PC-3 (cell line): ENCODE measurements around the gene HPSE2. TPM values are rescaled to one million over a fixed set of nuclear protein-coding genes. Genes with fewer than 3 reads are reported as not detected.
"Not testable (repeated sequence)": the region's sequence is repeated elsewhere in the genome, so short reads cannot be mapped to it uniquely, and the experiment has no call there.

Experiments used
- ATAC-seq: fragments of 200-7000 bp; cut with Tn5 transposase; 2 replicates; pipeline ENCODE4 v1.9.1; 2020; ENCODE audit warnings: mild to moderate bottlenecking, moderate library complexity
- BruUV-seq: library from RNA; stranded (reverse); fragments of 400-500 nt; replicated peaks from 2 replicates; lab custom pipeline; 2021; lab: Mats Ljungman, UMichigan
- CTCF ChIA-PET: fragments of 300-600 bp; sonication (Branson Sonifier 250); formaldehyde crosslinking; loops from one replicate; lab custom pipeline; 2022; ENCODE audit warnings: antibody characterized with exemption; lab: Charles Lee
- POLR2A ChIA-PET: fragments of 300-600 bp; sonication (Branson Sonifier 250); formaldehyde crosslinking; loops from one replicate; lab custom pipeline; 2022; ENCODE audit warnings: antibody characterized with exemption; ENCODE audit not compliant: unreplicated experiment; lab: Charles Lee
- DNase-seq: peaks from one replicate; pipeline ENCODE4 v3.0.0-alpha.2; 2015
- H2AFZ ChIP-seq: fragments of 300-600 bp; sonication (generic); 2 replicates; pipeline ENCODE4 v1.6.0; 2016; ENCODE audit warnings: antibody characterized with exemption, low read length
- H3F3A ChIP-seq: fragments of 300-600 bp; sonication (generic); one replicate; pipeline ENCODE4 v1.6.0; 2017; ENCODE audit warnings: antibody characterized with exemption, low read length, control low read depth, mild to moderate bottlenecking; ENCODE audit not compliant: unreplicated experiment
- H3K27ac ChIP-seq: fragments of 300-600 bp; sonication (generic); 2 replicates; pipeline ENCODE4 v1.5.1; 2016; ENCODE audit warnings: mild to moderate bottlenecking, low read length
- H3K27me3 ChIP-seq: fragments of 300-600 bp; sonication (generic); 2 replicates; pipeline ENCODE4 v1.6.1; 2016; ENCODE audit warnings: low read length, mixed read lengths
- H3K36me3 ChIP-seq: fragments of 300-600 bp; sonication (generic); 2 replicates; pipeline ENCODE4 v1.6.1; 2016; ENCODE audit warnings: low read depth, mixed run types, low read length, mixed read lengths
- H3K4me1 ChIP-seq: fragments of 300-600 bp; sonication (generic); 2 replicates; pipeline ENCODE4 v1.5.1; 2016; ENCODE audit warnings: low read length; ENCODE audit not compliant: insufficient read depth
- H3K4me2 ChIP-seq: fragments of 300-600 bp; sonication (generic); 2 replicates; pipeline ENCODE4 v1.6.0; 2016; ENCODE audit warnings: low read length
- H3K4me3 ChIP-seq: fragments of 300-600 bp; sonication (generic); 2 replicates; pipeline ENCODE4 v1.5.1; 2016; ENCODE audit warnings: mild to moderate bottlenecking, low read length, mixed read lengths
- H3K79me2 ChIP-seq: fragments of 300-600 bp; sonication (generic); 2 replicates; pipeline ENCODE4 v1.6.1; 2017; ENCODE audit warnings: low read length, mixed read lengths
- H3K9ac ChIP-seq: fragments of 300-600 bp; sonication (generic); 2 replicates; pipeline ENCODE4 v1.6.0; 2016; ENCODE audit warnings: mild to moderate bottlenecking, low read length
- H3K9me2 ChIP-seq: fragments of 300-600 bp; sonication (generic); replicated peaks from 2 replicates; pipeline ENCODE4 v1.6.1; 2016; ENCODE audit warnings: mixed run types, low read length, mixed read lengths
- H3K9me3 ChIP-seq: fragments of 300-600 bp; sonication (generic); 2 replicates; pipeline ENCODE4 v1.6.1; 2016; ENCODE audit warnings: low read length, mixed read lengths
- H4K20me1 ChIP-seq: fragments of 300-600 bp; sonication (generic); 2 replicates; pipeline ENCODE4 v1.6.1; 2016; ENCODE audit warnings: low read length, mixed read lengths
- CTCF ChIP-seq: fragments of 300-600 bp; sonication (generic); conservative IDR thresholded peaks from 2 replicates; pipeline ENCODE4 v1.5.1; 2017; ENCODE audit warnings: antibody characterized with exemption, low read depth, mild to moderate bottlenecking, low read length
- EZH2 ChIP-seq: fragments of 300-600 bp; sonication (generic); IDR thresholded peaks from one replicate; pipeline ENCODE4 v1.6.1; 2017; ENCODE audit warnings: antibody characterized with exemption, mild to moderate bottlenecking, low read length; ENCODE audit not compliant: unreplicated experiment
- EZH2phosphoT487 ChIP-seq: fragments of 300-600 bp; sonication (generic); IDR thresholded peaks from 2 replicates; pipeline ENCODE4 v1.6.1; 2018; ENCODE audit warnings: mild to moderate bottlenecking, antibody characterized with exemption, low read length, borderline replicate concordance
- intact Hi-C: fragments of 100-400 bp; cut with micrococcal nuclease; formaldehyde crosslinking; loops from 2 replicates; pipeline ENCODE4 v1.9.0; 2023
- total RNA-seq: library from RNA; depleted of rRNA; stranded (reverse); fragments of >200 nt; gene quantifications from 2 replicates; pipeline ENCODE4 v1.2.3, GENCODE V29; 2014

HPSE2 gene
- total RNA-seq, 1 experiment from 2014 or later, result 0.15 TPM

GRCh38 chr10:99248824-99249223, 13.2 kb upstream of the HPSE2 start:
- Histone ChIP-seq H4K20me1 (no peaks in the 10 kb centered on the region), H3F3A (no peaks in the 10 kb centered on the region), H3K4me3 (no peak overlapping the region), H3K4me2 (no peak overlapping the region), H3K27me3 (no peaks in the 10 kb centered on the region), H3K9me3 (no peaks in the 10 kb centered on the region), H3K36me3 (no peaks in the 10 kb centered on the region; the same call in 1 of the 2 replicates), H2AFZ (no peak overlapping the region), H3K79me2 (no peaks in the 10 kb centered on the region), H3K27ac (no peak overlapping the region), H3K9ac (no peak overlapping the region), H3K9me2 (no peaks in the 10 kb centered on the region), H3K4me1 (no peaks in the 10 kb centered on the region)
- no peak for ATAC-seq
- intact Hi-C loops, result loop anchor here (5.0 kb wide), 1 partner anchor 782 kb away; no protein-coding TSS in a partner anchor
- ChIA-PET CTCF (interaction anchor here (0.6 kb wide), 1 partner anchor 167 kb away, joined by 3 read pairs; no protein-coding TSS in a partner anchor), POLR2A (no interaction called here)
- no TSS peak for BruUV-seq
- TF ChIP-seq CTCF (no peak), EZH2 (no peak), EZH2phosphoT487 (no peak)
- DNase-seq, result no peak

- H3K36me3 ChIP-seq, BruUV-seq, H4K20me1 ChIP-seq, H3K27ac ChIP-seq, H3K27me3 ChIP-seq, H3K9me3 ChIP-seq, POLR2A ChIA-PET, CTCF ChIA-PET, H3F3A ChIP-seq, H2AFZ ChIP-seq, DNase-seq, ATAC-seq, H3K79me2 ChIP-seq, H3K4me2 ChIP-seq, H3K4me1 ChIP-seq, H3K9ac ChIP-seq, H3K4me3 ChIP-seq, H3K9me2 ChIP-seq: not testable (repeated sequence)
- intact Hi-C loops, result loop anchor here (5.0 kb wide), 1 partner anchor 781 kb away; no protein-coding TSS in a partner anchor
Measured at GRCh38 chr10:99247893-99248292, 12.2 kb upstream of the HPSE2 start.

GRCh38 chr10:99236627-99237309, 1.1 kb upstream of the HPSE2 start:
- Histone ChIP-seq H3K9me3 (no peaks in the 10 kb centered on the region), H3F3A (no peaks in the 10 kb centered on the region), H3K36me3 (no peaks in the 10 kb centered on the region), H3K4me2 (no peak overlapping the region), H3K27me3 (peaks cover 60% of the 10 kb centered on the region), H3K9me2 (no peaks in the 10 kb centered on the region), H3K9ac (no peak overlapping the region), H3K79me2 (no peaks in the 10 kb centered on the region), H4K20me1 (no peaks in the 10 kb centered on the region), H2AFZ (no peak overlapping the region), H3K27ac (no peak overlapping the region), H3K4me3 (no peak overlapping the region), H3K4me1 (no peaks in the 10 kb centered on the region)
- ChIA-PET CTCF (no interaction called here), POLR2A (no interaction called here)
- DNase-seq (no peak), ATAC-seq (no peak)
- intact Hi-C loops, result no loop called here
- no peak for TF ChIP-seq EZH2phosphoT487
- no peak for TF ChIP-seq EZH2
- no peak for TF ChIP-seq CTCF
- BruUV-seq, result no TSS peak
